ENCODE data around the gene MRPL10. TPM values are rescaled to one million over a fixed set of nuclear protein-coding genes. Genes with fewer than 3 reads are reported as not detected.

MRPL10 gene
- total RNA-seq, 2 donors from 2014 or later: 25.8 to 34.8 TPM

GRCh38 chr17:47850692-47851573 is 19.6 kb upstream of the MRPL10 start, which contains the start of gene SP6:
TSS of gene SP6 (minus strand) at chr17:47851163. CDS start at chr17:47848429, 2,734 bp downstream.
- Histone ChIP-seq H3K36me3 (no peaks in the 10 kb centered on the region), H3K4me1 (ENCODE audit: control insufficient read depth in 1 of 2, low read depth in 2 of 2) (peaks cover 8 to 31% of the 10 kb centered on the region in 2 donors), H3K27ac (no peak within 1 kb of the TSS), H3K27me3 (replicated peaks; ENCODE audit: insufficient read depth) (peaks cover 38% of the 10 kb centered on the region), H3K4me3 (peak within 1 kb of the TSS; percentile 59), H3K9me3 (no peaks in the 10 kb centered on the region)
- DNase-seq (ENCODE audit: low spot score) (no peak), ATAC-seq (ENCODE audit: insufficient number of reproducible peaks, low FRiP score, low read depth) (peak; percentile 57)
- TF ChIP-seq CTCF (IDR thresholded peaks at IDR 0.05): no peak

DNA sequence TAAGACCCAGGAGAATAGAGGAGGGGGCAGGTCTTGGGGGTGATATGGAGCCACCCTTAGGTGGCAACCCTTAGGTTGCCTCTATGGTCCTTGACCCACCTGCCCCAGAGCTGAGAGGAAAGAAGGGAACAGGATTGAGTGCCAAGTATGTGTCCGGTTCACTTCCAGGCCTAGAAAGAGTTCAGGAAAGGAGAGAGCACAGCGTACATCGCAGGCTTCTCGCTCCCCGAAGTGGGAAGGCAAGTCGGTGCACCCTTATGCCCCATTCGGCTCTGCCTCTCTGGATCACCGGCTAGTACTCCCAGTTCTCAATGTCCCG is 19.0 kb upstream of the MRPL10 start:
- Histone ChIP-seq H3K27me3 (replicated peaks; ENCODE audit: insufficient read depth) (peaks cover 38% of the 10 kb centered on the region), H3K4me1 (ENCODE audit: control insufficient read depth in 1 of 2, low read depth in 2 of 2) (peaks cover 8 to 31% of the 10 kb centered on the region in 2 donors), H3K4me3 (peak overlapping the region; percentile 59), H3K27ac (no peak overlapping the region), H3K36me3 (no peaks in the 10 kb centered on the region), H3K9me3 (no peaks in the 10 kb centered on the region)
- ATAC-seq (ENCODE audit: insufficient number of reproducible peaks, low FRiP score, low read depth) (no peak), DNase-seq (ENCODE audit: low spot score) (no peak)
- no peak for TF ChIP-seq CTCF (IDR thresholded peaks at IDR 0.05)

GRCh38 chr17:47848198-47848513 is 16.8 kb upstream of the MRPL10 start:
- Histone ChIP-seq H3K27me3 (replicated peaks; ENCODE audit: insufficient read depth) (peaks cover 25% of the 10 kb centered on the region), H3K36me3 (no peaks in the 10 kb centered on the region), H3K4me3 (no peak overlapping the region), H3K9me3 (no peaks in the 10 kb centered on the region), H3K27ac (no peak overlapping the region), H3K4me1 (ENCODE audit: control insufficient read depth in 1 of 2, low read depth in 2 of 2) (peaks cover 8 to 35% of the 10 kb centered on the region in 2 donors)
- no peak for ATAC-seq (ENCODE audit: insufficient number of reproducible peaks, low FRiP score, low read depth)
- no peak for TF ChIP-seq CTCF (IDR thresholded peaks at IDR 0.05)
- no peak for DNase-seq (ENCODE audit: low spot score)

DNA sequence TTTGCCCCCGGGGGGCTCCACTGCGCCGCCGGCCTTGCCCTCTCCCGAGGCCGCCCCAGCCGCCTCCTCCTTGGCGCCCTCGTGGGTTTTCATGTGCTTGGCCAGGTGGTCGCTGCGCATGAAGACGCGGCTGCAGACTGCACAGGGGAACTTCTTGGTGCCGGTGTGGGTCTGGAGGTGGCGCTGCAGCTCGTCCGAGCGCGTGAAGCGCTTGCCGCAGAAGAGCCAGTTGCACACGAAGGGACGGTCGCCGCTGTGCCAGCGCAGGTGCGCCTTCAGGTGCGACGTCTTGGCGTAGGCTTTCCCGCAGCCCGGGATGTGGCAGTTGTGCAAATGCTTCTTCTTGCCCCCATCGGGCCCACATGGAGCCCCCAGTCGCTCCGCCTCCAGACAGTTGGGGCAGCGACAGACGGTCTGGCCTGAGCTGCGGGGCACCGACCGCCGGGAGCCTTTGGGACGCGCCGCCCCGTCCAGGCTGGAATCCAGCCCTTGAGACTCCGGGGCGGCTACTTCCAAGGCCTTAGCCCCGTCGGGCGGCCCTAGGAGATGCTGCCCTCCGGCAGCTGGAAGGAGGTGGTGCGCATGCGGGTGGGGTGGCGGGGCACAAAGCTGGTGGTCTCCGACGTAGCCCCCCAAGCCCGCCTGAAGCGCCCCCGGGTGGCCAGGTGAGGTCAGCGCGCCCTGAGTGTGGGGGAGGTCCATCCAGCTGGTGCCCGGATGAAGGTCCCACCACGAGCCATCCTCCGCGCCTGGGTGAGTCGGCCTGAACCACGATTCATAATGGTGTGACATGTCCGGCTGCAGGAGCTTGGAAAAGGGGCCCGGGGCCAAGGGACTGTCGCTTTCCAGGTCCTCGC is 16.2 kb upstream of the MRPL10 start:
- Histone ChIP-seq H3K27ac (no peak overlapping the region), H3K9me3 (no peaks in the 10 kb centered on the region), H3K27me3 (replicated peaks; ENCODE audit: insufficient read depth) (peaks cover 19% of the 10 kb centered on the region), H3K4me3 (no peak overlapping the region), H3K4me1 (ENCODE audit: control insufficient read depth in 1 of 2, low read depth in 2 of 2) (peaks cover 8 to 35% of the 10 kb centered on the region in 2 donors), H3K36me3 (no peaks in the 10 kb centered on the region)
- ATAC-seq (ENCODE audit: insufficient number of reproducible peaks, low FRiP score, low read depth) (no peak), DNase-seq (ENCODE audit: low spot score) (no peak)
- no peak for TF ChIP-seq CTCF (IDR thresholded peaks at IDR 0.05)

DNA sequence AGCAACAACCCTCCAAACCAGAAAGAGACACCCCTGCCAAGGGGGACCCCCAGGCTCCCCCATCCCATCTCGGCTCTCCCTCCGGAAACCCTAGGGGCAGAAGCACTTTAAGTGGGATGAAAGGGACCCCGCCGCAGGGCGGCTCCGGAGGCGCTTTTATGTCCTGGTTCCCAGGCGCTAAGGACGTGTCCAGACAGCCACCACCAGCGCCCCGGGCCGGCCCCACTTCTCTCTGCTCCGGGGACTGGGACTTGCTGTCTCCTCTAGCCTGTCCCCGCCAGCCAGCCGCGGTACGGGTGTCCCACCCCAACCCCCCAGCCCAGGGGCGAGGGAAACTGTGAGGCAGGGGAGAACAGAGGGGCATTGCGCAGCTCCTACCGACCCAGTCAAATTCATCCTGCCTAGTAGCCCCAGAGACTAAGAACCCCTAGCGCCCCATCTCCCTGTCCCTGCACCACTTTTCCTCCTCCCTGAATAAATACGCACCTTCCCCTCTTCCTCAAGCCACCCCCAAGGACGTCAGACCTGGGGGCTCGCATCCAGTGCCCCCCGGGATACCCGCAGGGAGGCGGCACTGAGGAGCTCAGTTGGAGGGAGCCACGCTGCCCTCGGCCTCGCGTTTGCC is 15.5 kb upstream of the MRPL10 start:
- Histone ChIP-seq H3K4me1 (ENCODE audit: control insufficient read depth in 1 of 2, low read depth in 2 of 2) (peaks cover 8 to 32% of the 10 kb centered on the region in 2 donors), H3K4me3 (no peak overlapping the region), H3K36me3 (no peaks in the 10 kb centered on the region), H3K9me3 (no peaks in the 10 kb centered on the region), H3K27ac (no peak overlapping the region), H3K27me3 (replicated peaks; ENCODE audit: insufficient read depth) (peaks cover 12% of the 10 kb centered on the region)
- TF ChIP-seq CTCF (IDR thresholded peaks at IDR 0.05): no peak
- ATAC-seq (ENCODE audit: insufficient number of reproducible peaks, low FRiP score, low read depth) (no peak), DNase-seq (ENCODE audit: low spot score) (no peak)

All from thoracic aorta (tissue), 2 donors.